AG04449 (cell line): ENCODE results near the gene B3GNT2.

Experiments used
- CTCF ChIA-PET: fragments of 350-600 bp; formaldehyde crosslinking; extraction: SDS; loops from one replicate; lab custom pipeline; 2021; ENCODE audit warnings: antibody characterized with exemption; lab: Yijun Ruan, JAX
- POLR2A ChIA-PET: fragments of 400-600, 350-600 bp; formaldehyde crosslinking; extraction: SDS; loops from one replicate; lab custom pipeline; 2020; ENCODE audit warnings: antibody characterized with exemption, inconsistent platforms; lab: Yijun Ruan, JAX
- DNase-seq: peaks from one replicate; pipeline ENCODE4 v3.0.0-alpha.2; 2010; ENCODE audit warnings: low read depth, low spot score
- H3K4me3 ChIP-seq: 2 replicates; pipeline ENCODE4 v1.5.1; 2011; ENCODE audit warnings: low read depth, mild to moderate bottlenecking, control low read depth, low read length
- TF ChIP-seq, protein P1 (sequence below): IDR thresholded peaks from one replicate; pipeline ENCODE4 v1.5.1; 2011; ENCODE audit warnings: mild to moderate bottlenecking, moderate library complexity, low read length, control low read depth, inconsistent platforms; ENCODE audit not compliant: insufficient read depth; ENCODE audit errors: missing control alignments

The B3GNT2 gene

DNA sequence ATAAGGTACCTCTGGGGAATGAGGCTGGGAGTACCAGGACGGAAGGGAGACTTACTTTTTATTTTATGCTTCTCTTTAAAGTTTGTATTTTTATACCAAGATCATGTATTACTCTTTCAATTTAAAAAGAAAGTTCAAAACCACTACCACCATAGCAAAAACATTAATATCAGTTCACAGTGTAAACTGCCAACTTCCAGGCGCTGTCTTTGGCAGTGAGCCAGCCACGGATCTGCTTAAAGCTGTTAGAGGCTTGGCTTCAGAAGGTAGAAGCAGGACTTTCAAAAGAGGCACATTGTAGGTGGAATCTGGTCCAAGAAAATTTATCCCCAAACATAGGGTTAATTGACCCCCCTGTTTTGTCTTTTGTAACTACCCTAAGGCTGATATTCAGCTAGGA is 74.8 kb downstream of the B3GNT2 start:
- H3K4me3 ChIP-seq: no peak overlapping the region
- DNase-seq: no peak
- POLR2A ChIA-PET: no interaction called here
- TF ChIP-seq, protein P1, sequence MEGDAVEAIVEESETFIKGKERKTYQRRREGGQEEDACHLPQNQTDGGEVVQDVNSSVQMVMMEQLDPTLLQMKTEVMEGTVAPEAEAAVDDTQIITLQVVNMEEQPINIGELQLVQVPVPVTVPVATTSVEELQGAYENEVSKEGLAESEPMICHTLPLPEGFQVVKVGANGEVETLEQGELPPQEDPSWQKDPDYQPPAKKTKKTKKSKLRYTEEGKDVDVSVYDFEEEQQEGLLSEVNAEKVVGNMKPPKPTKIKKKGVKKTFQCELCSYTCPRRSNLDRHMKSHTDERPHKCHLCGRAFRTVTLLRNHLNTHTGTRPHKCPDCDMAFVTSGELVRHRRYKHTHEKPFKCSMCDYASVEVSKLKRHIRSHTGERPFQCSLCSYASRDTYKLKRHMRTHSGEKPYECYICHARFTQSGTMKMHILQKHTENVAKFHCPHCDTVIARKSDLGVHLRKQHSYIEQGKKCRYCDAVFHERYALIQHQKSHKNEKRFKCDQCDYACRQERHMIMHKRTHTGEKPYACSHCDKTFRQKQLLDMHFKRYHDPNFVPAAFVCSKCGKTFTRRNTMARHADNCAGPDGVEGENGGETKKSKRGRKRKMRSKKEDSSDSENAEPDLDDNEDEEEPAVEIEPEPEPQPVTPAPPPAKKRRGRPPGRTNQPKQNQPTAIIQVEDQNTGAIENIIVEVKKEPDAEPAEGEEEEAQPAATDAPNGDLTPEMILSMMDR: no peak
- CTCF ChIA-PET: no interaction called here
